H1 (cell line): ENCODE measurements around the gene HIVEP3.

ENCODE experiments used
- CTCF ChIP-seq, 3 experiments: IDR thresholded peaks; 1 replicate in 2 of 3; 2 replicates in 1 of 3; pipeline versions ENCODE4 v1.5.1 to v1.6.1; 2011; ENCODE audit warnings: low read length in 3 of 3, mild to moderate bottlenecking in 3 of 3, inconsistent platforms in 2 of 3, low read depth in 1 of 3, moderate library complexity in 1 of 3; ENCODE audit not compliant: insufficient read depth in 1 of 3; ENCODE audit errors: control extremely low read depth in 1 of 3
- JUND ChIP-seq: IDR thresholded peaks from 2 replicates; pipeline ENCODE4 v1.6.1; 2011; ENCODE audit warnings: mild to moderate bottlenecking, improper control_type of control experiment, low read length
- RFX5 ChIP-seq: IDR thresholded peaks from 2 replicates; pipeline ENCODE4 v1.6.1; 2011; ENCODE audit warnings: low read depth, low read length, improper control_type of control experiment, borderline replicate concordance
- RXRA ChIP-seq: IDR thresholded peaks from 2 replicates; pipeline ENCODE4 v1.6.1; 2011; ENCODE audit warnings: low read depth, mild to moderate bottlenecking, low read length, moderate library complexity; ENCODE audit not compliant: insufficient read depth

GRCh38 chr1:41745022-41745421 lies 173.7 kb downstream of the HIVEP3 start:
- no peak for TF ChIP-seq CTCF (IDR thresholded peaks at IDR 0.05; ENCODE audit: control extremely low read depth in 1 of 3, insufficient read depth in 1 of 3, low read depth in 1 of 3, low read length in 3 of 3)
- no peak for TF ChIP-seq RFX5
- no peak for TF ChIP-seq RXRA
- TF ChIP-seq JUND = no peak
